H9 (cell line): ENCODE results near the gene COL28A1. TPM values are rescaled to one million over a fixed set of nuclear protein-coding genes. Genes with fewer than 3 reads are reported as not detected.

Experiments
- DNase-seq: peaks from one replicate; pipeline ENCODE4 v3.0.0-alpha.2; 2017
- H2AFZ ChIP-seq: one replicate; pipeline ENCODE4 v1.6.1; 2013; ENCODE audit warnings: mild to moderate bottlenecking, low read length, control low read depth, moderate library complexity
- H2AK5ac ChIP-seq: 2 replicates; pipeline ENCODE4 v1.6.1; 2013; ENCODE audit warnings: low read length, control low read depth, mixed read lengths; ENCODE audit not compliant: insufficient read length
- H2BK120ac ChIP-seq: one replicate; pipeline ENCODE4 v1.6.1; 2013; ENCODE audit warnings: low read depth, mild to moderate bottlenecking, low read length, control low read depth, inconsistent platforms; ENCODE audit not compliant: poor library complexity, severe bottlenecking
- H2BK12ac ChIP-seq: 2 replicates; pipeline ENCODE4 v1.6.1; 2013; ENCODE audit warnings: low read length, control low read depth, mixed read lengths, low read depth; ENCODE audit not compliant: insufficient read length
- H2BK15ac ChIP-seq: 2 replicates; pipeline ENCODE4 v1.6.1; 2013; ENCODE audit warnings: low read depth, low read length, control low read depth
- H2BK20ac ChIP-seq: one replicate; pipeline ENCODE4 v1.6.1; 2013; ENCODE audit warnings: low read depth, mild to moderate bottlenecking, low read length, control low read depth, inconsistent platforms; ENCODE audit not compliant: poor library complexity, severe bottlenecking
- H2BK5ac ChIP-seq: 2 replicates; pipeline ENCODE4 v1.6.1; 2013; ENCODE audit warnings: low read length, control low read depth, mixed read lengths; ENCODE audit not compliant: insufficient read length
- H3K14ac ChIP-seq: 2 replicates; pipeline ENCODE4 v1.6.1; 2013; ENCODE audit warnings: low read length, control low read depth; ENCODE audit not compliant: insufficient read depth
- H3K18ac ChIP-seq: 2 replicates; pipeline ENCODE4 v1.6.1; 2013; ENCODE audit warnings: low read depth, mild to moderate bottlenecking, mixed read lengths, low read length, control low read depth; ENCODE audit not compliant: insufficient read length
- H3K23ac ChIP-seq: 2 replicates; pipeline ENCODE4 v1.6.1; 2013; ENCODE audit warnings: low read length, control low read depth, mixed read lengths, low read depth; ENCODE audit not compliant: insufficient read length
- H3K23me2 ChIP-seq: 2 replicates; pipeline ENCODE4 v1.6.1; 2013; ENCODE audit warnings: low read depth, mild to moderate bottlenecking, mixed read lengths, low read length, control low read depth; ENCODE audit not compliant: insufficient read length, poor library complexity, severe bottlenecking
- H3K27ac ChIP-seq: 2 replicates; pipeline ENCODE4 v1.5.1; 2013; ENCODE audit warnings: low read length, control low read depth, mixed read lengths, low read depth; ENCODE audit not compliant: insufficient read length
- H3K27me3 ChIP-seq: 2 replicates; pipeline ENCODE4 v1.6.1; 2013; ENCODE audit warnings: low read length, control low read depth, inconsistent platforms; ENCODE audit not compliant: insufficient read depth
- H3K4ac ChIP-seq: 2 replicates; pipeline ENCODE4 v1.6.1; 2013; ENCODE audit warnings: low read depth, mild to moderate bottlenecking, control low read depth, inconsistent platforms, low read length, moderate library complexity
- H3K4me1 ChIP-seq: 2 replicates; pipeline ENCODE4 v1.6.1; 2013; ENCODE audit warnings: low read length, control low read depth, inconsistent platforms; ENCODE audit not compliant: insufficient read depth
- H3K4me2 ChIP-seq: 2 replicates; pipeline ENCODE4 v1.6.1; 2013; ENCODE audit warnings: low read length, control low read depth, mixed read lengths; ENCODE audit not compliant: insufficient read length, insufficient read depth
- H3K56ac ChIP-seq: 2 replicates; pipeline ENCODE4 v1.6.1; 2013; ENCODE audit warnings: low read depth, mild to moderate bottlenecking, mixed read lengths, low read length, control low read depth; ENCODE audit not compliant: insufficient read length
- H3K79me1 ChIP-seq: 2 replicates; pipeline ENCODE4 v1.6.1; 2013; ENCODE audit warnings: low read depth, mild to moderate bottlenecking, moderate library complexity, low read length, control low read depth, inconsistent platforms; ENCODE audit not compliant: insufficient read depth, poor library complexity, severe bottlenecking
- H3K79me2 ChIP-seq: 2 replicates; pipeline ENCODE4 v1.6.1; 2013; ENCODE audit warnings: low read length, control low read depth, inconsistent platforms; ENCODE audit not compliant: insufficient read depth
- H3K9ac ChIP-seq: 2 replicates; pipeline ENCODE4 v1.6.1; 2013; ENCODE audit warnings: low read length, control low read depth, mixed read lengths; ENCODE audit not compliant: insufficient read length; ENCODE audit errors: extremely low read depth
- H3K9me3 ChIP-seq: one replicate; pipeline ENCODE4 v1.6.1; 2013; ENCODE audit warnings: low read depth, low read length, inconsistent platforms; ENCODE audit not compliant: control insufficient read depth
- H3T11ph ChIP-seq: one replicate; pipeline ENCODE4 v1.6.1; 2013; ENCODE audit warnings: mild to moderate bottlenecking, low read length, control low read depth, inconsistent platforms
- H4K20me1 ChIP-seq: one replicate; pipeline ENCODE4 v1.6.1; 2013; ENCODE audit not compliant: control insufficient read depth, insufficient read length, insufficient read depth
- H4K5ac ChIP-seq: 2 replicates; pipeline ENCODE4 v1.6.1; 2013; ENCODE audit warnings: low read depth, mild to moderate bottlenecking, mixed read lengths, low read length, control low read depth; ENCODE audit not compliant: insufficient read length
- H4K8ac ChIP-seq: replicated peaks from 2 replicates; pipeline ENCODE4 v1.6.1; 2013; ENCODE audit warnings: low read length, control low read depth, mixed read lengths, low read depth; ENCODE audit not compliant: insufficient read length
- H4K91ac ChIP-seq: 2 replicates; pipeline ENCODE4 v1.6.1; 2013; ENCODE audit warnings: low read depth, mild to moderate bottlenecking, moderate library complexity, mixed read lengths, low read length, control low read depth; ENCODE audit not compliant: insufficient read length
- H3K27ac Mint-ChIP-seq, 3 experiments: 2 replicates in 2 of 3; 3 replicates in 1 of 3; pipeline ENCODE4 v1.8.0; 2020 to 2021; ENCODE audit warnings: mixed read lengths in 3 of 3, mild to moderate bottlenecking in 1 of 3, moderate library complexity in 1 of 3
- H3K27me3 Mint-ChIP-seq: 2 replicates; pipeline ENCODE4 v1.8.0; 2021; ENCODE audit warnings: low read depth, mild to moderate bottlenecking, moderate library complexity, mixed read lengths
- H3K36me3 Mint-ChIP-seq, 3 experiments: 2 replicates in 2 of 3; 3 replicates in 1 of 3; pipeline ENCODE4 v1.8.0; 2020 to 2021; ENCODE audit warnings: low read depth in 3 of 3, mixed read lengths in 3 of 3; ENCODE audit not compliant: insufficient read depth in 1 of 3
- H3K4me1 Mint-ChIP-seq, 2 experiments: 2 replicates each; pipeline ENCODE4 v1.8.0; 2020; ENCODE audit warnings: mixed read lengths in 2 of 2
- H3K4me3 Mint-ChIP-seq, 2 experiments: 2 replicates in 1 of 2; 3 replicates in 1 of 2; pipeline ENCODE4 v1.8.0; 2020 to 2021; ENCODE audit warnings: mild to moderate bottlenecking in 2 of 2, mixed read lengths in 2 of 2, moderate library complexity in 1 of 2
- H3K9me3 Mint-ChIP-seq, 2 experiments: 2 replicates in 1 of 2; 3 replicates in 1 of 2; pipeline ENCODE4 v1.8.0; 2020; ENCODE audit warnings: mild to moderate bottlenecking in 2 of 2, mixed read lengths in 2 of 2, moderate library complexity in 1 of 2
- CTCF ChIP-seq: fragments of 200-600 bp; sonication (generic); conservative IDR thresholded peaks from 3 replicates; pipeline ENCODE4 v1.8.0; 2021; ENCODE audit warnings: antibody characterized with exemption, mild to moderate bottlenecking
- WGBS: extraction: QIAGEN DNeasy Blood & Tissue Kit; methylation state at CpG from one replicate; pipeline ENCODE4 v1.1.7; 2013; ENCODE audit warnings: missing lambda C conversion rate, low lambda C conversion rate, mixed read lengths; ENCODE audit not compliant: insufficient read length; ENCODE audit errors: extremely low coverage; 5-methylcytosine and 5-hydroxymethylcytosine counted together
- total RNA-seq: library from RNA; stranded (reverse); gene quantifications from 2 replicates; pipeline ENCODE4 v1.2.1, GENCODE V29; 2021

The COL28A1 gene
- total RNA-seq, 1 experiment from 2014 or later: 0.66 TPM

- Histone ChIP-seq H3K23ac (no peak overlapping the region), H2BK5ac (no peak overlapping the region), H3K4me2 (no peak overlapping the region), H2AK5ac (no peak overlapping the region), H3T11ph (no peak overlapping the region), H2BK120ac (no peak overlapping the region), H3K9ac (no peak overlapping the region), H3K79me1 (no peaks in the 10 kb centered on the region), H4K8ac (no peak overlapping the region), H3K4ac (no peak overlapping the region), H3K14ac (no peak overlapping the region), H4K20me1 (no peaks in the 10 kb centered on the region), H3K23me2 (no peaks in the 10 kb centered on the region), H3K27ac (no peak overlapping the region), H2AFZ (no peak overlapping the region), H2BK15ac (no peak overlapping the region), H3K56ac (no peak overlapping the region), H3K4me1 (no peaks in the 10 kb centered on the region), H3K9me3 (no peaks in the 10 kb centered on the region), H3K79me2 (no peaks in the 10 kb centered on the region), H4K91ac (no peak overlapping the region), H3K27me3 (no peaks in the 10 kb centered on the region), H3K18ac (no peak overlapping the region), H2BK20ac (no peak overlapping the region), H2BK12ac (no peak overlapping the region), H4K5ac (no peak overlapping the region)
- H3K4me3 Mint-ChIP-seq: no peak overlapping the region
- no peaks in the 10 kb centered on the region for H3K27me3 Mint-ChIP-seq
- no peaks in the 10 kb centered on the region for H3K36me3 Mint-ChIP-seq
- TF ChIP-seq CTCF: no peak
- DNase-seq: no peak
- no peak overlapping the region for H3K27ac Mint-ChIP-seq
- H3K4me1 Mint-ChIP-seq: peaks cover 8% of the 10 kb centered on the region in 2 experiments; a peak in 3 of 4 replicates
- no CpG with 5 or more reads among the region's 2 CpGs for WGBS
- H3K9me3 Mint-ChIP-seq: no peaks in the 10 kb centered on the region; a peak in 1 of 5 replicates
These were observed 16.1 kb downstream of the COL28A1 start for GRCh38 chr7:7519528-7519927.
